Stimulated activated CD4-positive, alpha-beta T cell treated with anti-CD3 and anti-CD28 coated beads, Interleukin-15, amount 100 ng/mL, for 1 hour (primary cell): Measurements from ENCODE around the gene ARSG.
"Not testable (repeated sequence)": the region's sequence is repeated elsewhere in the genome, so short reads cannot be mapped to it uniquely, and the experiment has no call there.

Source experiments
- DNase-seq, 2 donors: peaks; one replicate each; pipeline ENCODE4 v3.0.0-alpha.2; 2020; ENCODE audit warnings: low read depth in 1 of 2, low spot score in 1 of 2

Gene ARSG

GRCh38 chr17:68327823-68328557 lies 36.7 kb downstream of the ARSG start:
- no peak for DNase-seq

DNA sequence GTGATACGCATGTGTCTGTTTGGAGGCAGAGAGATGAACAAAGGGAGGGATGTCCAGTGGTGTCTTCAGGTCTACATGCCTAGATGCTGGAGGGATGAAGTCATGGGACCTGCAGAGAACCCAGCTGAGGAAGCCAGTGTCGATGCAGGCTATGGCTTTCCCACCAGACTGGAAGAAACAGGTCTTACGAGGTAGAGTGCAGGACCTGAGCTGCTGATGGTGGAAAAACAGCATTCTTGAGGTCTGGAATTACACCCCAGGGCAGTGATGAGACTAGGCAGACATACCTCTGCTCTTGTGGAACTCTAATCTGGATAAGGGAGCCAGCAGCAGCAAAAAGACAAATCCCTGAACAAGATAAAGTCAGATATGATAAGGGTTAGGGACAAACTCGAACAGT lies 37.4 kb downstream of the ARSG start:
- no peak for DNase-seq

GRCh38 chr17:68329331-68329730 lies 38.0 kb downstream of the ARSG start:
- DNase-seq: no peak

DNA sequence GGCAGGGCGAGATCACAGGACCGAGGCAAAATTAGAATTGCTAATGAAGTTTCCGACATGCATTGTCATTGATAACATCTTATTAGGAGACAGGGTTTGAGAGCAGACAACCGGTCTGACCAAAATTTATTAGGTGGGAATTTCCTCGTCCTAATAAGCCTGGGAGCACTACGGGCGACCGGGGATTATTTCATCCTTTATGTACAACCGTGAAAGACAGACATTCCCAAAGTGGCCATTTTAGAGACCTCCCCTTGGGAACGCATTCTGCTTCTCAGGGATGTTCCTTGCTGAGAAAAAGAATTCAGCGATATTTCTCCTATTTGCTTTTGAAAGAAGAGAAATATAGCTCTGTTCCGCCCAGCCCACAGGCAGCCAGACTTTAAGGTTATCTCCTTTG lies 40.6 kb downstream of the ARSG start:
- not testable (repeated sequence) for DNase-seq

- DNase-seq: no peak
Measured at GRCh38 chr17:68334393-68334792, 43.1 kb downstream of the ARSG start.

DNA sequence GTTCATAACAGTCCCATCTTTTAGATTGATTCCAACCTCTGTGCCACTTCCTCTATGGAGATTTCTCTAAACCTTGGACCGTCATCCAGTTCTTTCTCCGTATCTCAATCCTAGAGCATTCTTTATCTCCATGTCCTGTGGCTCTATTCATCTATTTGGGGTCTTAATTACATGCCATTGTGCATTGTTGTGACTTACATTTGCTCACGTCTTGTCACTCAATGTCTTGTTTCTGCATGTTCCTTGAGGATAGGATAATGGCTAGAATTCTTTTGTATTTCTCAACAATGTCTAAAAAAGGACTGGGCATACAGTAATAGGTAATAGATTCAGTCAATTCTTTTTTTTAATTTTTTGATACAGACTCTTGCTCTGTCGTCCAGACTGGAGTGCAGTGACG lies 50.2 kb downstream of the ARSG start:
- no peak for DNase-seq

DNA sequence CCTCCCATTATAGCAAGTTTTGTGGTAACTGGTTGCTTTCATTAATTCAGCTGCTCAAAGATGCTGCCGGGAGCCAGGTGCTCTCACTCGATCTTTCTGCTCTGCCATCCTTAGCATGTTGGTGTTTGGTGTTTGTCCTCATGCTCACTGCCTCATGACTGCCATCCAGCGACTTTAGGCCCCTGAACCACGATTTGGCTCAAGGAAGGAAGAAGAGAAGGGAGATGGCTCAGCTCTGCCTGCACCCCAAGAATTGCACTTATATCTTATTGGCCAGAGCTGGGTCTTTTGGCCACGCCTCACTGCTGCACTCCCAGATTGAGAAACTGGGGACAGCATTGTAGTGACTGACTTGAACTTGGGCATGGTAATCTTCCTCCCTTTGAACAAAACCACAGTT lies 52.7 kb downstream of the ARSG start:
- DNase-seq: no peak

- peak in 1 of 2 donors; percentile 29 for DNase-seq
Measured at GRCh38 chr17:68344701-68345136, 53.4 kb downstream of the ARSG start.

GRCh38 chr17:68346448-68346847 lies 55.2 kb downstream of the ARSG start:
- peak; percentile 28 to 52 for DNase-seq

DNA sequence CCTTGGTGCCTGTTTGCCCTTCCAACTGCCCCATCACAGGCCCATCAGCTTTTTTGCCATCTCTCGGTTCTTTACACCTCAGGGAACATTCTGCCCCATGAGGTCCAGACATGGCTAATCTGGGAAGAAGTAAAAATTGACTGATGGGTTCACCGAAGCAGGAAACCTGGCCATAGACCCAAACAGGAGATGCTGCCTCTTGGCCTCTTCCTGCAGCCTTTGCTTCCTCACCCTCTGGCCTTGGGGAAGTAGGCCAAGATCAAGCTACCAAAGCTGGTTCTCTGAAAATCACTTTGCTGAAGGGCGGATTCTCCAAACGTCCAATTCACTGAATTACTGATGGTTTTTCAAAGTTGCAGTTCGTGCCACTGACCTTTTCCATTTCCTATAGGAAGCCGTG lies 56.1 kb downstream of the ARSG start:
- DNase-seq: no peak

DNA sequence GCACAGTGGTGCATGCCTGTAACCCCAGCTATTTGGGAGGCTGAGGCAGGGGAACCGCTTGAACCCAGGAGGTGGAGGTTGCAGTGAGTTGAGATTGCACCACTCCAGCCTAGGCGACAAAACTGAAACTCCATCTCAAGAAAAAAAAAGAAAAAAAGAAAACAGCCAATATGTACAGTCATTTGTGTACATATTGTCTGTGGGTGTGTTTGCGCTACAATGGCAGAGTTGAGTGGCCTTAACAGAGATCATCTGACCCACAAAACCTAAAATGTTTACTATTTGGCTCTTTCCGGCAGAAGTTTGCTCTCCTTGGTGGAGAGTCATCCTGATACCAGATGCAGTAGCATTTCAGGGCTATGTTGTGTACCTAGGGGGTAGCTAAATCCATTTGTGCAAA lies 57.9 kb downstream of the ARSG start:
- no peak for DNase-seq

GRCh38 chr17:68351395-68351794 lies 60.1 kb downstream of the ARSG start:
- DNase-seq: no peak

DNA sequence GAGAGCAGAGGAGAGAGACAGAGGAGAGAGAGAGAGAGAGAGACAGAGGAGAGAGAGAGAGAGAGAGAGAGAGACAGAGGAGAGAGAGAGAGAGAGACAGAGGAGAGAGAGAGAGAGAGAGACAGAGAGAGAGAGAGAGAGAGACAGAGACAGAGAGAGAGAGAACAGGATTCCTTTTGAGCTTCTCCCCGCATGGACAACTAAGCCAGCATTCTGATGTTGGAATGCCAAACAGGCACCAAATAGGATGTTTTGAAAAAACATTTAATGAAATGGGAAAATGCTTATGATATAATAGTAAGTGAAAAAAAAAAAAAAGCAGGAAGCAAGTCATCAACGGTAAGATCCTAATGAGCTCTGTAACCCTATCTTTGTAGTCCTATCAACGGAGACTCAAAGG lies 60.7 kb downstream of the ARSG start:
- DNase-seq: no peak

GRCh38 chr17:68352671-68353070 lies 61.4 kb downstream of the ARSG start:
- DNase-seq: not testable (repeated sequence)

GRCh38 chr17:68353111-68353521 lies 61.8 kb downstream of the ARSG start:
- no peak for DNase-seq

DNA sequence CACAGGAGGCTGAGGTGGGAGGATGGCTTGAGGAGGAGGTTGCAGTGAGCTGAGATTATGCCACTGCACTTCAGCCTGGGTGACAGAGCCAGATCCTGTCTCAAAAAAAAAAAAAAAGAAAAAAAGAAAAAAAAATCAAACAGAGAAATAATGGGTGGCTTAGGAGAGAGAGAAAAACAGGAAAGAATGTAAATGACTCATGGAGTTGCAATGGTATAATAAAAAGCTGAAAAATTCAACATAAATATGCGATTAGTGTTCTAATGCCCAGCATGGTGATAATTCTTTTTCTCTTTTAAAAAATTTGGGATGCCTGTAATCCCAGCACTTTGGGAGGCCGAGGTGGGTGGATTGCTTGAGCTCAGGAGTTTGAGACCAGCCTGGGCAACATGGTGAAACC lies 63.0 kb downstream of the ARSG start:
- not testable (repeated sequence) for DNase-seq

- DNase-seq: not testable (repeated sequence)
Measured at GRCh38 chr17:68355108-68355507, 63.8 kb downstream of the ARSG start.

- DNase-seq: peak; percentile 12 to 19
Measured at GRCh38 chr17:68356520-68356919, 65.2 kb downstream of the ARSG start.

DNA sequence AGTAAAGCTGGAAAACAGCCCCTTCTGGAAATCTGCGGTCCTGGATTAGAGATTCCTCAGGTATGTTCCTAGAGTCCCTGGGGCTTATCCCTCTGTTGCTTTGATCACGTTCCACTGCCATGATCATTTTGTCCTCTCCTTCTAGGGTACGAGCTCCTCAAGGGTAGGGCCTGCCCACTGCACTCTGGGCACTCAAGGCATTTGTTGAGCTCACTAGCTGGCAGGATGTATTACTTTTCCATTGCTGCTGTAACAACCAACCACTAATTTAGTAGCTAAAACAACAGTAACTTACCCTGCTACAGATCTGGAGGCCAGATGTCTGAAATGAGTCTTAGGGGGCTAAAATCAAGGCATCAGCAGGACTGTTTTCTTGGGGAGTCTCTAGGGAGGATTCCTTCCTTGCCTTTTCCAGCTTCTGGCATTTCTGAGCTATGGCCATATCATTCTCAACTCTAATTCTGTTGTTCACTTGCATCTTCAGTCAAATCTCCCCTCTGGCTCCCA lies 65.7 kb downstream of the ARSG start:
- no peak for DNase-seq

DNA sequence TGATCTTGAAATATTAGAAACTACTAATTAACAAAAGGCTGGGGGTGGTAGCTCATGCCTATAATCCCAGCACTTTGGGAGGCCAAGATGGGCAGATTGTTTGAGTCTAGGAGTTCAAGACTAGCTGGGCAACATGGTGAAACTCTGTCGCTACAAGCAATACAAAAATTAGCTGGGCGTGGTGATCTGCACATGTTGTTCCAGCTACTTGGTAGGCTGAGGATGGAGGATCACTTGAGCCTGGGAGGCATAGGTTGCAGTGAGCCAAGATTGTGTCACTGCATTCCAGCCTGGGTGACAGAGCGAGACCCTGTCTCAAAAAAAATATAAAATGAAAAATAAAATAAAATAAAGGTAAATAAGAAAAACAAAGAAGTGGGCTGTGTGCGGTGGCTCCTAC lies 66.6 kb downstream of the ARSG start:
- no peak for DNase-seq

GRCh38 chr17:68359791-68360535 lies 68.7 kb downstream of the ARSG start:
- DNase-seq: no peak

GRCh38 chr17:68365469-68365868 lies 74.2 kb downstream of the ARSG start:
- no peak for DNase-seq
